ENCODE results near the gene CHAMP1.
"Not testable (repeated sequence)": the region's sequence is repeated elsewhere in the genome, so short reads cannot be mapped to it uniquely, and the experiment has no call there.

Gene CHAMP1

GRCh38 chr13:114328595-114328994 lies 14.3 kb downstream of the CHAMP1 start (continued):
- TF ChIP-seq, protein P1, sequence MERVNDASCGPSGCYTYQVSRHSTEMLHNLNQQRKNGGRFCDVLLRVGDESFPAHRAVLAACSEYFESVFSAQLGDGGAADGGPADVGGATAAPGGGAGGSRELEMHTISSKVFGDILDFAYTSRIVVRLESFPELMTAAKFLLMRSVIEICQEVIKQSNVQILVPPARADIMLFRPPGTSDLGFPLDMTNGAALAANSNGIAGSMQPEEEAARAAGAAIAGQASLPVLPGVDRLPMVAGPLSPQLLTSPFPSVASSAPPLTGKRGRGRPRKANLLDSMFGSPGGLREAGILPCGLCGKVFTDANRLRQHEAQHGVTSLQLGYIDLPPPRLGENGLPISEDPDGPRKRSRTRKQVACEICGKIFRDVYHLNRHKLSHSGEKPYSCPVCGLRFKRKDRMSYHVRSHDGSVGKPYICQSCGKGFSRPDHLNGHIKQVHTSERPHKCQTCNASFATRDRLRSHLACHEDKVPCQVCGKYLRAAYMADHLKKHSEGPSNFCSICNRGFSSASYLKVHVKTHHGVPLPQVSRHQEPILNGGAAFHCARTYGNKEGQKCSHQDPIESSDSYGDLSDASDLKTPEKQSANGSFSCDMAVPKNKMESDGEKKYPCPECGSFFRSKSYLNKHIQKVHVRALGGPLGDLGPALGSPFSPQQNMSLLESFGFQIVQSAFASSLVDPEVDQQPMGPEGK (CRISPR knock-in tag; IDR thresholded peaks at IDR 0.05; ENCODE audit: borderline replicate concordance): no peak
- TF ChIP-seq, protein P2, sequence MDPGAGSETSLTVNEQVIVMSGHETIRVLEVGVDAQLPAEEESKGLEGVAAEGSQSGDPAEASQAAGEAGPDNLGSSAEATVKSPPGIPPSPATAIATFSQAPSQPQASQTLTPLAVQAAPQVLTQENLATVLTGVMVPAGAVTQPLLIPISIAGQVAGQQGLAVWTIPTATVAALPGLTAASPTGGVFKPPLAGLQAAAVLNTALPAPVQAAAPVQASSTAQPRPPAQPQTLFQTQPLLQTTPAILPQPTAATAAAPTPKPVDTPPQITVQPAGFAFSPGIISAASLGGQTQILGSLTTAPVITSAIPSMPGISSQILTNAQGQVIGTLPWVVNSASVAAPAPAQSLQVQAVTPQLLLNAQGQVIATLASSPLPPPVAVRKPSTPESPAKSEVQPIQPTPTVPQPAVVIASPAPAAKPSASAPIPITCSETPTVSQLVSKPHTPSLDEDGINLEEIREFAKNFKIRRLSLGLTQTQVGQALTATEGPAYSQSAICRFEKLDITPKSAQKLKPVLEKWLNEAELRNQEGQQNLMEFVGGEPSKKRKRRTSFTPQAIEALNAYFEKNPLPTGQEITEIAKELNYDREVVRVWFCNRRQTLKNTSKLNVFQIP (CRISPR knock-in tag; IDR thresholded peaks at IDR 0.05; ENCODE audit: borderline replicate concordance, low read depth): no peak

- no peak for TF ChIP-seq ZNF565 (CRISPR knock-in tag; conservative IDR thresholded peaks at IDR 0.05; ENCODE audit: low read depth)
- no peak for ATAC-seq
Observed at GRCh38 chr13:114330086-114330485, 15.8 kb downstream of the CHAMP1 start.

- not testable (repeated sequence) for ATAC-seq
Observed at GRCh38 chr13:114333881-114334280, 19.6 kb downstream of the CHAMP1 start.

GRCh38 chr13:114334305-114335053 lies 20.2 kb downstream of the CHAMP1 start:
- TF ChIP-seq ZFP3 (CRISPR knock-in tag; IDR thresholded peaks at IDR 0.05): no peak
- no peak for TF ChIP-seq ZC3H10 (CRISPR knock-in tag; IDR thresholded peaks at IDR 0.05)
- TF ChIP-seq, protein P1 (CRISPR knock-in tag; IDR thresholded peaks at IDR 0.05; ENCODE audit: borderline replicate concordance): no peak
- no peak for TF ChIP-seq ESRRG (CRISPR knock-in tag; IDR thresholded peaks at IDR 0.05)
- TF ChIP-seq ISL1 (CRISPR knock-in tag; IDR thresholded peaks at IDR 0.05): no peak
- TF ChIP-seq TSHZ2 (CRISPR knock-in tag; IDR thresholded peaks at IDR 0.05): no peak
- no peak for TF ChIP-seq CSRNP3 (CRISPR knock-in tag; IDR thresholded peaks at IDR 0.05)
- TF ChIP-seq TCF4 (CRISPR knock-in tag; IDR thresholded peaks at IDR 0.05; ENCODE audit: borderline replicate concordance): no peak
- TF ChIP-seq ARNTL (CRISPR knock-in tag; IDR thresholded peaks at IDR 0.05; ENCODE audit: borderline replicate concordance, low read depth): no peak
- no peak for TF ChIP-seq OSR1 (CRISPR knock-in tag; IDR thresholded peaks at IDR 0.05)
- no peak for TF ChIP-seq RARB (CRISPR knock-in tag; IDR thresholded peaks at IDR 0.05)
- TF ChIP-seq ZFP30 (CRISPR knock-in tag; IDR thresholded peaks at IDR 0.05): no peak
- TF ChIP-seq ZNF8 (CRISPR knock-in tag; IDR thresholded peaks at IDR 0.05): no peak
- TF ChIP-seq ZNF565 (CRISPR knock-in tag; conservative IDR thresholded peaks at IDR 0.05; ENCODE audit: low read depth): no peak
- ATAC-seq: no peak

- ATAC-seq: not testable (repeated sequence)
Observed at GRCh38 chr13:114336457-114336856, 22.2 kb downstream of the CHAMP1 start.
